ENCODE measurements around the gene CADPS2. TPM values are rescaled to one million over a fixed set of nuclear protein-coding genes. Genes with fewer than 3 reads are reported as not detected.

CADPS2 gene
- total and polyA plus RNA-seq, 10 of the 15 experiments (the other 5 are each of a cell fraction or from before 2014, with no cell fraction given), result 0.05 to 7.5 (median 0.25) TPM

DNA sequence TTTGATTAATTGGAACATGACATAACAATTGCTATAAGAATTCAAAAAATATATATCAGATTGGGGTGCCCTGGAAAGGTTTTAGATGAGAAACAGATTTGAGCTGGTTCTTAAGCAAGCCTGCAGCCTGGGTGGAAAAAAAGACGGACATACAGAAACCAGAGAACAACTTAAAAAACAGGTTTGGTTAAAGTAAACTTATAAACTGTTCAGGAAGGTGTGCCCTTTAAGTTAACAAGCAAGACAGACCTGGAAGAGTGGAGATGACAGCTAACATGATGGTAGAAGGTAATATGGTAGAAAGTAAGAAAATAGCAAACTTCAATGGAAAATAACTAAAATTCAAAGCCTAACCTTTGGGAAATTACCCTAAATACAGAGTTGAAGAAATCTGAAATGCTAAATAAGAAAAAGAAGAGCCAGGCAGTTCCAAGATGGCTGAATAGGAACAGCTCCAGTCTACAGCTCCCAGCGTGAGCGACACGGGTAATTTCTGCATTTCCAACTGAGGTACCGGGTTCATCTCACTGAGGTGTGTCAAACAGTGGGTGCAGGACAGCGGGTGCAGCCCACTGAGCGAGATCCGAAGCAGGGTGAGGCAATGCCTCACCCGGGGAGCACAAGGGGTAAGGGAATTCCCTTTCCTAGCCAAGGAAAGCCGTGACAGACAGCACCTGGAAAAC, 52.2 kb downstream of the CADPS2 start (continued):
- TF ChIP-seq, protein P1, sequence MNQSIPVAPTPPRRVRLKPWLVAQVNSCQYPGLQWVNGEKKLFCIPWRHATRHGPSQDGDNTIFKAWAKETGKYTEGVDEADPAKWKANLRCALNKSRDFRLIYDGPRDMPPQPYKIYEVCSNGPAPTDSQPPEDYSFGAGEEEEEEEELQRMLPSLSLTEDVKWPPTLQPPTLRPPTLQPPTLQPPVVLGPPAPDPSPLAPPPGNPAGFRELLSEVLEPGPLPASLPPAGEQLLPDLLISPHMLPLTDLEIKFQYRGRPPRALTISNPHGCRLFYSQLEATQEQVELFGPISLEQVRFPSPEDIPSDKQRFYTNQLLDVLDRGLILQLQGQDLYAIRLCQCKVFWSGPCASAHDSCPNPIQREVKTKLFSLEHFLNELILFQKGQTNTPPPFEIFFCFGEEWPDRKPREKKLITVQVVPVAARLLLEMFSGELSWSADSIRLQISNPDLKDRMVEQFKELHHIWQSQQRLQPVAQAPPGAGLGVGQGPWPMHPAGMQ (IDR thresholded peaks at IDR 0.05; ENCODE audit: borderline replicate concordance), result no peak
- no peak for TF ChIP-seq ATF7 (IDR thresholded peaks at IDR 0.05; ENCODE audit: low read depth)

DNA sequence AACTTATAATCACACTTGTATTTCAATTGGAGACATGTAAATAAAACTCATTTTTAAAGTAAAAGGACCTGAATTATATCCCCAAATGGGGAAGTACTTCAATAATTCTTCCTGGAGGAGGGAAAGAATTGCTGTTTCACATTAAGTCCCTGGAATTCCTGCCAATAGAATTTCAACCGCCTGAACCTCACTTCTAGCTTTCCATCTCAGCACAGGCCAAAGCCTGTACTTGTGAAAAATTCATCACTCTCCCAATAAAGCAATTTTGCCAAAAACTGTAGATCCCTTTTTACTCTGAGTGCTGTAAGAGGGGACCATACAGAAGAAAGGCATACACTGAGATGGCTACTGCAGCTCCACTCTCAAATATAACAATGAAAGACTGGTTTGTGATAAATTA, 54.8 kb downstream of the CADPS2 start:
- Histone ChIP-seq H3K27me3 (replicated peaks in 1 of 2; ENCODE audit: control insufficient read depth in 2 of 2, insufficient read depth in 2 of 2, low read length in 1 of 2) (no peaks in the 10 kb centered on the region), H3K4me2 (ENCODE audit: control insufficient read depth, insufficient read depth) (no peak overlapping the region), H4K20me1 (ENCODE audit: control insufficient read depth, insufficient read depth) (no peaks in the 10 kb centered on the region), H3K79me2 (ENCODE audit: control insufficient read depth, insufficient read depth, low read length) (no peaks in the 10 kb centered on the region), H3K9me3 (replicated peaks; ENCODE audit: control insufficient read depth, insufficient read depth, low read length) (no peaks in the 10 kb centered on the region), H3K4me1 (ENCODE audit: control insufficient read depth, insufficient read depth, low read length) (no peaks in the 10 kb centered on the region), H3K27ac (ENCODE audit: control insufficient read depth, insufficient read depth) (no peak overlapping the region), H3K36me3 (ENCODE audit: control insufficient read depth in 2 of 2, insufficient read depth in 2 of 2, low read length in 1 of 2) (no peaks in the 10 kb centered on the region), H3K9ac (ENCODE audit: control insufficient read depth, insufficient read depth, low read length) (no peak overlapping the region), H2AFZ (ENCODE audit: control insufficient read depth, low read depth, low read length) (no peak overlapping the region), H3K4me3 (no peak overlapping the region)
- POLR2A ChIA-PET, result no interaction called here
- intact Hi-C loops (cut with micrococcal nuclease; ENCODE audit: unreplicated experiment), result no loop called here
- FAIRE-seq (no peak), ATAC-seq (no peak), DNase-seq (ENCODE audit: low read depth, low spot score) (no peak)
- RAD21 ChIA-PET (ENCODE audit: unreplicated experiment), result no interaction called here
- SMC1A ChIA-PET (ENCODE audit: uncharacterized antibody, unreplicated experiment), result no interaction called here
- CTCF ChIA-PET, result no interaction called here
- in situ Hi-C loops (cut with MboI), result no loop called here
- 45% methylated on average over 1 of the region's 1 CpG for WGBS (ENCODE audit: insufficient coverage, insufficient replicate concordance, low lambda C conversion rate, missing lambda C conversion rate)
- no TSS peak for BruUV-seq (replicated peaks)
- TF ChIP-seq BMI1 (IDR thresholded peaks at IDR 0.05; ENCODE audit: borderline replicate concordance) (no peak), NFIC (IDR thresholded peaks at IDR 0.05; ENCODE audit: low read depth, low read length) (no peak), SMC3 (IDR thresholded peaks at IDR 0.05; ENCODE audit: borderline replicate concordance, low read length) (no peak), POLR2A (IDR thresholded peaks at IDR 0.05; ENCODE audit: low read depth, low read length) (no peak), ZBTB11 (CRISPR knock-in tag; IDR thresholded peaks at IDR 0.05) (no peak), JUNB (IDR thresholded peaks at IDR 0.05) (no peak), NFYA (IDR thresholded peaks at IDR 0.05; ENCODE audit: borderline replicate concordance, low read depth, low read length) (no peak), TCF7 (IDR thresholded peaks at IDR 0.05; ENCODE audit: borderline replicate concordance) (no peak), HDAC6 (IDR thresholded peaks at IDR 0.05; ENCODE audit: unreplicated experiment) (no peak)
- TF ChIP-seq, protein P2, sequence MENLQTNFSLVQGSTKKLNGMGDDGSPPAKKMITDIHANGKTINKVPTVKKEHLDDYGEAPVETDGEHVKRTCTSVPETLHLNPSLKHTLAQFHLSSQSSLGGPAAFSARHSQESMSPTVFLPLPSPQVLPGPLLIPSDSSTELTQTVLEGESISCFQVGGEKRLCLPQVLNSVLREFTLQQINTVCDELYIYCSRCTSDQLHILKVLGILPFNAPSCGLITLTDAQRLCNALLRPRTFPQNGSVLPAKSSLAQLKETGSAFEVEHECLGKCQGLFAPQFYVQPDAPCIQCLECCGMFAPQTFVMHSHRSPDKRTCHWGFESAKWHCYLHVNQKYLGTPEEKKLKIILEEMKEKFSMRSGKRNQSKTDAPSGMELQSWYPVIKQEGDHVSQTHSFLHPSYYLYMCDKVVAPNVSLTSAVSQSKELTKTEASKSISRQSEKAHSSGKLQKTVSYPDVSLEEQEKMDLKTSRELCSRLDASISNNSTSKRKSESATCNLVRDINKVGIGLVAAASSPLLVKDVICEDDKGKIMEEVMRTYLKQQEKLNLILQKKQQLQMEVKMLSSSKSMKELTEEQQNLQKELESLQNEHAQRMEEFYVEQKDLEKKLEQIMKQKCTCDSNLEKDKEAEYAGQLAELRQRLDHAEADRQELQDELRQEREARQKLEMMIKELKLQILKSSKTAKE (IDR thresholded peaks at IDR 0.05; ENCODE audit: low read depth, poor library complexity, severe bottlenecking), result no peak
- TF ChIP-seq, protein P3, sequence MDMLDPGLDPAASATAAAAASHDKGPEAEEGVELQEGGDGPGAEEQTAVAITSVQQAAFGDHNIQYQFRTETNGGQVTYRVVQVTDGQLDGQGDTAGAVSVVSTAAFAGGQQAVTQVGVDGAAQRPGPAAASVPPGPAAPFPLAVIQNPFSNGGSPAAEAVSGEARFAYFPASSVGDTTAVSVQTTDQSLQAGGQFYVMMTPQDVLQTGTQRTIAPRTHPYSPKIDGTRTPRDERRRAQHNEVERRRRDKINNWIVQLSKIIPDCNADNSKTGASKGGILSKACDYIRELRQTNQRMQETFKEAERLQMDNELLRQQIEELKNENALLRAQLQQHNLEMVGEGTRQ (IDR thresholded peaks at IDR 0.05; ENCODE audit: borderline replicate concordance, low read depth, low read length), result no peak
